Stomach (tissue), 4 donors: Measurements from ENCODE around the gene KIAA2012.

Source experiments
- CTCF ChIP-seq, 7 experiments: fragments of 450-650 bp in 4 of 7; fragments of 200-600 bp in 3 of 7; sonication (generic) in 3 of 7; IDR thresholded peaks; one replicate each; pipeline ENCODE4 v1.5.1; 2016 to 2019; ENCODE audit warnings: antibody characterized with exemption in 7 of 7, control low read depth in 2 of 7, mild to moderate bottlenecking in 1 of 7
- EP300 ChIP-seq: sonication (generic); formaldehyde crosslinking; IDR thresholded peaks from one replicate; pipeline ENCODE4 v1.6.1; 2017; ENCODE audit warnings: antibody characterized with exemption
- POLR2A ChIP-seq, 4 donors: fragments of 450-650 bp; IDR thresholded peaks; one replicate each; pipeline ENCODE4 v1.6.1; 2016; ENCODE audit warnings: antibody characterized with exemption in 4 of 4, control low read depth in 2 of 4, mild to moderate bottlenecking in 1 of 4, moderate library complexity in 1 of 4
- POLR2AphosphoS5 ChIP-seq, 3 donors: sonication (generic); formaldehyde crosslinking; IDR thresholded peaks; one replicate each; pipeline ENCODE4 v1.6.1; 2016; ENCODE audit warnings: antibody characterized with exemption in 3 of 3

GRCh38 chr2:202129841-202130240 lies 56.8 kb downstream of the KIAA2012 start:
- TF ChIP-seq EP300 (no peak), CTCF (IDR thresholded peaks at IDR 0.05) (no peak), POLR2AphosphoS5 (IDR thresholded peaks at IDR 0.05) (no peak), POLR2A (IDR thresholded peaks at IDR 0.05) (no peak)
